Ammon's horn (tissue), 1 donor: ENCODE data around the gene ZNF77.
"Not testable (repeated sequence)": the region's sequence is repeated elsewhere in the genome, so short reads cannot be mapped to it uniquely, and the experiment has no call there.

Experiments used
- DNase-seq: peaks from one replicate; pipeline ENCODE4 v3.0.0-alpha.2; 2016; ENCODE audit warnings: low spot score

The ZNF77 gene

DNA sequence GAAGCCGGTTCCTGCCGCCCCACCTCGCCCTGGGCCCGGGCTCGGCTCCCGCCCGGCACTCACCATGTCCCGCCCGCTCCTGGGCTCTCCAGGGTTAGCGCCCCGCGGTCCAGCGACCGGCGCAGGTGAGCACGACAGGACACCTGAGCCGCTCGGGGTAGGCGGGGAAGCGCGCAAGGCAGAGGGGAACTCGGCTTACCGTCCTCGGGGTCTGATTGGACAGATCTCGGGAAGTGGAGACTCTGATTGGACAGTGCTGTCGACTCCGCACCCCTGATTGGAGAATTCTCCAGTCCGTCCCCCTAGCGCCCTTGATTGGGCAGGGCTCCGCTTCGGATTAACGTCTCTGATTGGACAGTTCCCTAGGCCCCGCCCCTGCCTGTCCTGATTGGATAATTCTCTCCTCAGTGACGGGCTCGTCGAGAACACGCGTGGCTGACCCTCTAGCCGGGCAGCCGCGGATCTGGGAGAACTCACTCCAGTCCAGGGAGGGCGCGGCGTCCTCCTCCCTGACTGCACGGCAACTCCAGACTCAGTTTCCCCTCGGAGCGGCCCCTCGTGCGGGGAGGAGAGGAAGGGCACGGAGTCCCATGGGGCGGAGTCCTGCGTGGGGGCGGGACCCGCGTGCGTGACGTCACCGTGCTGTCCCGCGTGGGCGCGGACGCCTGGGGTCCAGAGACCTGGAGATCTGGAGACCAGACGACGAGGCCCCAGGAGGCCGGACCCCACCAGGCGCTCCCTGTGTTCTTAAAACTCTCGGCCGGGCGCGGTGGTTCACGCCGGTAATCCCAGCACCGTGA is at the start of gene ZNF77:
Gene ZNF77, minus strand, starts transcription at position 197 of the 800 bp plus-strand sequence. Its CDS starts 131 bp downstream, at position 66.
- peak; percentile 99 for DNase-seq

DNA sequence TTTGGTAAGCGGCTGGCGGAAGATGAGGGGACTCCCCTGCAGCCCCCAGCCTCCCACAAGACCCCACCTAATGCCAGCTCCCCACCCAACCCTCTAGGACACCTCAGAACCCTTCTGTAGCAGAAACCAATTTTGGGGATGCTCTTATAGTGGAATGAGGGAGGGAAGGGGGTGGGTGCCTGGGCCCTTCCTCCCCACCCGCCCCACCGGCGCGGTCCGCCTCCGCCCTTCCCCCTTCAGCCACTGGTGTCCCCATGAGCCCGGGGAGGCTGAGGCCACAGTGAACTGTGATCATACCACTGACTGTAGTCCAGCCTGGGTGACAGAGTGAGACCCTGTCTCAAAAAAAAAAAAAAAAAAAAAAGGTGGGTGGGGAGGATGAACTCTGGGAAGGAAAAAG is 48.8 kb upstream of the ZNF77 start:
- DNase-seq = no peak

DNA sequence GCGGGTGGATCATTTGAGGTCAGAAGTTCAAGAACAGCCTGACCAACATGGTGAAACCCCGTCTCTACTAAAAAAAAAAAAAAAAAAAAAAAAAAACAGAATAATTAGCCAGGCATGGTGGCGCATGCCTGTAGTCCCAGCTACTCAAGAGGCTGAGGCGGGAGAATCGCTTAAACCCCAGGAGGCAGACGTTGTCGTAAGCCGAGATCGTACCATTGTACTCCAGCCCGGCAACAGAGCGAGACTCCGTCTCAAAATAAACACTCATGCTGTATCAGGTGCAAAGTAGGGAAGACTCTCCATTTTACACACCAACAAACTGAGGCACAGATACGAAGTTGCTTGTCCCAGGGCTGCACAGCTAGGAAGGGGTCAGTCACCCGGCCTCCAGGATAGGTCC is 48.2 kb upstream of the ZNF77 start:
- DNase-seq = no peak

DNA sequence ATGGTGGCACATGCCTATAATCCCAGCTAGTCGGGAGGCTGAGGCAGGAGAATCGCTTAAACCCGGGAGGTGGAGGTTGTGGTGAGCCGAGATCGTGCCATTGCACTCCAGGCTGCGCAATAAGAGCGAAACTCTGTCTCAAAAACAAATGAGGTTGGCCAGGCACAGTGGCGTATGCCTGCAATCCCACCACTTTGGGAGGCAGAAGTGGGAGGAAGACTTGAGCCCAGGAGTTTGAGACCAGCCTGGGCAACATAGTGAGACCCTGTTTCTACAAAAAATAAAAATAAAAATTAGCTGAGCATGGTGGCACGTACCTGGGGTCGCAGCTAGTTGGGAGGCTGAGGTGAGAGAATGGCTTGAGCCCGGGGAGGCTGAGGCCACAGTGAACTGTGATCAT is 47.6 kb upstream of the ZNF77 start:
- DNase-seq = not testable (repeated sequence)

DNA sequence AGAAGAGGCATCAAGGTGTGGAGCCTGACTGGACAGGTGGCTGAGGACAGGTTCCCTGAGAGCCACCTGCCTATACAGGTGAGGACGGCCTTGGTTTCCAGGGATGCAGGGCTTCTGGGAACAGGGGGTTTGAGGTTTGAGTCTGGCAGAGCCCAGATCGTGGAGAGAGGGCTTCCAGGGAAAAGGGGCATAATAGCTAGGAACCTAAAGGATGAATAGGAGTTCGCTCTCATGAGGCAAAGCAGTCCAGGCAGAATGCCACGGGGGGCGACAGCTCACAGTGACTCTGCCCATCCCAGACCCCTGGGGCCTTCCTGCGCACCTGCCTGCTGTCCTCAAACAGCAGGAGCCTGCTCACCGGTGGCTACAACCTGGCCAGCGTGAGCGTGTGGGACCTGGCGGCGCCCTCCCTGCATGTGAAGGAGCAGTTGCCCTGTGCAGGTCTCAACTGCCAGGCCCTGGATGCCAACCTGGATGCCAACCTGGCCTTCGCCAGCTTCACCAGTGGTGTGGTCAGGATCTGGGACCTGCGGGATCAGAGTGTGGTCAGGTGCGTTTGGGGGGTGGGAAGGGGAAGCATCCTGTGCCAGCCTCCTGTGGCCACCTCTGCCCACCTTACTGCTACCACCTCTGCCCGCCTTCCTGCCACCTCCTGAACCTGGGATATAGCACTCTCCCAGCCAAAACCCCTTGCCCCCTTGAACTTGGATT is 44.6 kb upstream of the ZNF77 start:
- no peak for DNase-seq

DNA sequence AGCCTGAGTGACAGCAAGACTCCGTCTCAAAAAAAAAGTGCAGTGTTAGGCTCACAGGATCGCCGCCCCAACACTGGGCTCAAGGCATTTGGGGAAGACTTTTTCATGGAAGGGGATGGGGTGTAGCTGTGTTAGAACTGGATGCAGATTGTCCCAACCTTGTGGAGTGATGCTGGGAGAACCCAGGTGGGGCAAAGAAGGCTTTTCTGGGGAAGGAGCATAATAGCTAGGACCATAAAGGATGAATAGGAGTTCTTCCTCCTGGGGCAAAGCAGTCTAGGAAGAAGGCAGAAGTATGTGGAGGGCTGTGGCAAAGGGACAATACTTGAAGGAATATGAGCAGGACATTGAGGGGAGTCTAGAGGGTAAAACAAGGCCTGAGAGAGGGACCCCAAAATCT is 43.8 kb upstream of the ZNF77 start:
- no peak for DNase-seq

DNA sequence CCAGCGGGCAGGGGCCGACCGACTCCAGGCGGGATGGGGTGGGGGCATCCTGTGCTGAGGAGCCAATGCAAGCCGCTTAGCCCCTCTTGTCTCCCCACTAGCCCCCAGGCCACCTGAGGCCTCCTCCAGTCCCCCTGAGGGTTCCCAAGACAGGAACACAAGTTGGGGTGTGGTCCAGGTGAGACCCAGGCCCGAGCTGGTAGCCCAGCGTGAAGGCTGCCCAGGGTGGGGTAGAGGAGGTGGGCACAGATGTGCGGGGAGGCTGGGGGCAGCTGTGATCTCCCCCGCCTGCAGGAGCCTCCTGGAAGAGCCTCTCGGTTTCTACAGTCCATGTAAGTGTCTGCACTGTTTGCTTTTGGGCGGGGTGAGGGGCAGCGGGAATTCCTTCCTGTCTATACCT is 43.0 kb upstream of the ZNF77 start:
- DNase-seq = no peak

DNA sequence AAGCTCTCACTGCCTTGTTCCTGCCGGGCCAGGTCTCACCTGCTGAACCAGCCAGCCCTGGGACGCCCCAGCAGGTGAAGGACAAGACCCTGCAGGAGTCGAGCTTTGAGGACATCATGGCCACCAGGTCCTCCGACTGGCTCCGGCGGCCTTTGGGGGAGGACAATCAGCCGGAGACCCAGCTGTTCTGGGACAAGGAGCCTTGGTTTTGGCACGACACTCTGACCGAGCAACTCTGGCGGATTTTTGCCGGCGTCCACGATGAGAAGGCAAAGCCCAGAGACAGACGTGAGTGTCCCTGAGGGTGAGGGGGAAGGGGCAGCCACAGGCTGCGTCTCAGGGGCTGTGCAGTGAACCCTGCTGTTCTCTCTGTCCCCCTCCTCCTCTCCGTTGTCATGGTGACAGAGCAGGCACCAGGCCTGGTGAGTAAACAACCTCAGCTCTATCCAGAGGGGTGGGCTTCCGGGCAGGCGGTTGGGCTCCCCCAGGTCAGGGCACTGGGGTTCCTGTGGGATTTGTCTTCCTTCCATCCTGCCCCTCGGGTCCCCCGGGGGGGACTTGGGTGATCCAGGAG is 42.3 kb upstream of the ZNF77 start:
- DNase-seq = no peak

DNA sequence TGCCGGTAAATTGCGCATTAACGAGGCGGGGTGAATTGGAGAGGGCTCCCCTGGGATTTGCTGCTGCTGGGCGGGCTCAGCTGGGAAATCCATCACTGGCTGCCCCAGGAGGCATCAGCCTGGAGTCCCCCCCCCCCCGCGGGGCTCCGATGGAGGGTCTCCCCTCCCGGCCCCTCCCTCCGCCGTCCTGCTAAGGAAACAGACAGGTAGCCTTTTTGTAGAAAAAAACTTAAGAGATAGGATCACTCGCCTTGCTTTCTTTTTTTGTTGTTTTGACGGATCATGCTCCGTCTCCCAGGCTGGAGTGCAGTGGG is 39.4 kb upstream of the ZNF77 start:
- no peak for DNase-seq

DNA sequence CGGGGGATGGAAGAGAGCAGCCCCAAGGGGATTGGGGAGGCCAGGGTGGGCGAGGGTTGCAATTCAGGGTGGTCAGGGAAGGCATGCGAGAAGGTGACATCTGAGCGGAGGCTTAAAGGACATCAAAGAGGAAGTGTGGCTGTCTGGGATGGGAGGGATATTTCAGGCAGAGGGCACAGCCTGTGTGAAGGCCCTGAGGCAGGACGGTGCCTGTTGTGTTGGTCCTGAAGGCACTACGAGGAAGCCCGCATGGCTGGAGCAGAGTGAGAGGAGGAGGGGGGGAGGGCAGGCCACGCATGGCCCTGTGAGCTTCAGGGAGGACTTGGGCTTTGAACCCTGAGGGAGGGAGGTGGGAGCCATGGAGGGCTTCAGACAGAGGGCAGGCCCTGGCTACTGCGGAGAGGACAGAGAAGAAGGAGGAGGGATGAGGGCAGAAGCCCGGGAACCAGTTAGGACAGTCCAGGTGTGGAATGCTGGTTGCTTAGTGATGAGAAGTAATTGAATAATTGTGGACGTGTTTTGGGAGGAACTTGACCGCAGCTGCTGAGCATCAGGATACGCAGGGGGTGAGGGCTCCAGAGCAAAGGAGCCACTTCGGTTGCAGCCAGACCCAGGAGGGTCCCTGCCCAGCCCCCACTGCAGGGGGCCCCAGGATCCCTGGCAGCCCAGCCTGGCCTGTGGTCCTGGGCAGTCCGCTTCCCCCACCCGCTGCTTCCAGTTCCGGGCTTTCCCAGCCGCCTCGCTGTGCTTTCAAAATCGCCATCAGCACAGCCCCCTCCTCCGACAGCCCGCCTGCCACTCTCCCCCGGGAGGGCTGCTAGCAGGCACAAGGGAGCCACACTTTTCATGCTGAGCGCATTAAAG is 38.8 kb upstream of the ZNF77 start:
- DNase-seq = no peak

DNA sequence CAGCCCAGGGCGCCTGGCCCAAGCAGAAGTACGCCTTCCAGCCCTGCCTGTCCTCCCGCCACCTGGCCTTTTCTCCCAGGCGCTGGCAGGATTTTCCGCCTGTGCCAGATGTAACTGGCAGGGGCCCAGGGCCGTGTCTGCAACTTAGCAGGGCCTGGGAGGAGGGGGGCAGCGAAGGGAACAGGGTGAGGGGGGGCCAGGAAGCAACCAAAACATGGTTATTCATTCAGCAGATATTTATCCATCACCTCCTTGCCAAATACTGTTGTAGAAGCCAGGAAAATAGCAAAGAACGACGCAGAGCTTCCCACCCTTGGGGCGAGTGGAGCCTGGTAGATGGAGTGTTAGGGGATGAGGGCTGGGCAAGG is 38.2 kb upstream of the ZNF77 start:
- DNase-seq = peak; percentile 61

DNA sequence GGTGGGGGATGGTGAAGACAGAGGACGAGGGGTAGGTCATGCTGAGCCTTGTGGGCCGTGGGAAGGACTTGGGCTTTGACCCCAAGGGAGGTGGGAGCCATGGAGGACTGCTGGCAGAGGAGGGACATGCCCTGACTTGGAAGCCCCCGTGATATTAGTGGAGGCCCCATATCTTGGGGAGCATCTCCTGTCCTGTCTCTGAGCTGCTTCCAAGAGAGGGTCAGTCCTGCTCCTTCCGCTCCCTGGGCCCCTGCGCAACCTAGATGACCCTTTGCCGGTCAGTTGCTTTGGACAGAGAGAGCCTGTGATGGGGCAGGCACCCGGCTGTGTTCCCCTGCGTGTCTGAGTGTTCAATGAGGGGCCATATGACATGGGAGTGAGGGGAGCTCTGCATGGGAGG is 37.8 kb upstream of the ZNF77 start:
- DNase-seq = no peak

DNA sequence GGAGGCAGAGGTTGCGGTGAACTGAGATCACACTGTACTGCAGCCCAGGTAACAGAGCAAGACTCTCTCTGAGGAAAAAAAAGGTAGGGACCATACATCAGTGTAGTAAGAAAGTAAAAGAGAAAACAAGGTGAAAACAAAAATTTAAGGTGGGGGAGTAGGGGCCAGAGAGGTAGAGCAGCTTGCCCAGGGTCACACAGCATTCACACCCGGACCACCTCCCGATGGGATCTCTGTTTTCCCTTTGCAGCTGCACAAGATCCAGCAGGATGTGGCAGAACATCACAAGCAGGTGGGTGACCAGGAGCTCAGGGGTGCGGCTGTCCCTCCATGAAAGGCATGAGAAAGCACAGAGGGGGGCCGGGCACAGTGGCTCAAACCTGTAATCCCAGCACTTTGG is 37.1 kb upstream of the ZNF77 start:
- no peak for DNase-seq

DNA sequence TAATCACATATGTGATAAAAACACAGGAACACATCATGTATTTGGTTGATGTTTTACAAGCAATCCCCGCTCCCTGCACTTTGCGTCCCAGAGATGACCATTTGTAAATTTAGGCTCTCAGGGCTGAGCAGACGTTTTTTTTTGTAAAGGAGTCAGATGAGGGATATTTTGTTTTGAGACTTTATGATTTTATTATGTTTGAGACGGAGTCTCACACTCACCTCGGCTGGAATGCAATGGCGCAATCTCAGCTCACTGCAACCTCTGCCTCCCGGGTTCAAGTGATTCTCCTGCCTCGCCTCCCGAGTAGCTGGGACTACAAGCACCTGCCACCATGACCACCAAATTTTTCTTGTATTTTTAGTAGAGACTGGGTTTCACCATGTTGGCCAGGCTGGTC is 34.0 kb upstream of the ZNF77 start:
- DNase-seq = no peak

DNA sequence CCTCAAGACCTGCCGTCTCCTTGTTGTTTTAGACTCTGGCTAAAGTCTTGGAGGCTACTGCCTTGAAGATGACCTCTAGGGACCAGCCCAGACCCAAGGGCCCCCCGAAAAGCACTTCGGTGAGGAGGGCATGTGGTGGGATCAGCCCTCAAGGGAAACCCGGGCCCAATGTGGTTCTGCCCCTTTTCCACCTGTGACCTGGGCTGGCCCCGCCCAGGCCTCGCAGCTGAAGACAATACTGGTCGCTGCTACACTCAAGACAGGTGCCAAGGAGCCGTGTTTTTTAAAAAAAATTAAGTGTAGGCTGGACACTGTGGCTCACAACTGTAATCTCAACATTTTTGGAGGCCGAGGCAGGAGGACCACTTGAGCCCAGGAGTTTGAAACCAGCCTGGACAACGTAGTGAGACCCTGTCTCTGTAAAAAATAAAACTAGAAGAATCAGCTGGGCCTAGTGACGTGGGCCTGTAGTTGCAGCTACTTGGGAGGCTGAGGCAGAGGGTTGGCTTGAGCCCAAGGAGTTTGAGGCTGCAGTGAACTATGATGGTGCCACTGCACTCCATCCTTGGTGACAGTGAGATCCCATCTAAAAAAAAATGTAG is 33.5 kb upstream of the ZNF77 start:
- no peak for DNase-seq

DNA sequence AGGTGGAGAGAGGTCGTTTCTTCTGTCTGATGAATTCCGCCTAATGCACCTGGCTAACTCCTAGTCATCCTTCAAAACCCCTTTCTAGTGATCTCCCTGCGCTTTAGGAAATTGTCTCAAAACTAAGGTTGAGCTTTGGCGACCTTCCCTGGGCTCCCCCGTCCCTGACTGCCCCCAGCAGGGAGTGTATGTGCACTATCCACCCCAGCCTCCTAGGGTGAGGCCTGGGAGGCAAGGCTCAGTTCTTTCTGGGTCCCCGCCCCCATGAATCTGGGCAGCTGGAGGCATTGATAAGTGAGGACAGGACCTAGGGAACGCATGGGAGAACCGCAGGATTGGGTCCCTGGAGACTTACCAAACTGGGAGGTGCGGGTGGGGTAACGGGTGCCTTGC is 33.0 kb upstream of the ZNF77 start:
- no peak for DNase-seq

DNA sequence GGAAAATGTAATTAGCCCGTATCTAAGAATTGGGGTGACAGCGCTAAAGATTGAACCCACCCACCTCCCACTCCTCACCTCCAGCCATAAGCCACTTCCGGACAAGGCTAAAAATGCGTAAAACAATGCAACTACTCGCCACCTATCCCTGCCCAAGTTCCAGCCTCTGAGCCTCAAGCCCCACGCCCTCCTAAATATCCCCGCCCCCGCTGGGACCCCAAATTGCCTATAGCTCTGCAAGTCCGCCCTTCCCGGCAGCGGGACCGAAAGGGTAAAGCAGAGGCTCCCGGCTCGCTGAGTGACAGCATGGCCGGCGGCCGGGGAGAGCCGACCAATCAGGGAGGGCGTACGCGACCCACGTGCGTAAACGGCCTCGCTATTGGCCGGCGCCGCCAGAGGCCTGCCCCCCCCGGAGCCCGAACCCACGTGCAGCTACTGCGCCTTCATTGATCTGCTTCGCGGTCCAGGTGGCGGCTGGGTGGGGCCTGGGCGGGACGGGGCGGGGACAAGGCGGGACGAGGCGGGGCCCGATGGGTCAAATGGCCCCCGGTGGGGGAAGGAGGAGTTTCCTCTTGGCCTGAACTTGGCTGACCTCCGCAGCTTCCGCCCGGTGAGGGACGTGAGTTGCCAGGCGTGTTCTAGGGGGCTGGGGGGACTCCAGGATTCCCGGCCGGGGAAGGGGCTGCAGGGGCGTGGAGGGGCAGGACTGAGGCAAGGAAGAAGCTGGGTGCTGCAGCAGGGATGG is 32.4 kb upstream of the ZNF77 start, which contains the start of gene TLE6:
Gene TLE6, plus strand, starts transcription at position 564 of the 745 bp plus-strand sequence. CDS start 670 bp downstream, outside the sequence.
- peak; percentile 95 for DNase-seq

DNA sequence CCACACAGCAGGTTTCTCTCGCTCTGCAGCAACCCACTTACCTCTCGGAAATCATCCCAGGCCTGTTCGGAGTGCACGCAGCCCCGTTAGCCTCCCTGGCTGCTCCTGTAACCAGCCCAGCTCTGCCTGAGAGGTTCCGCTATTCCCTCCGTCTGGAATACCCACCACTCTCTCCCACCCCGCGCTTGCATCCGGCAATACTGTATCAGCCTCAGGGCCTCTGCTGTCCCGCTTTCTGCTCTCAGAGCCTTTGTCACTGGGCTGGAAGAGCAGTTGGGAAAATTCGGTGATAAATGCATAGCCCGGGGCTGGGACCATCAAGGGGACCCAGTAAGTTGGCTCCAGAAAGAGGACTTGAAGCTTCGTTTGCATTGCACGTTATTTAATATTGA is 31.8 kb upstream of the ZNF77 start:
- no peak for DNase-seq

DNA sequence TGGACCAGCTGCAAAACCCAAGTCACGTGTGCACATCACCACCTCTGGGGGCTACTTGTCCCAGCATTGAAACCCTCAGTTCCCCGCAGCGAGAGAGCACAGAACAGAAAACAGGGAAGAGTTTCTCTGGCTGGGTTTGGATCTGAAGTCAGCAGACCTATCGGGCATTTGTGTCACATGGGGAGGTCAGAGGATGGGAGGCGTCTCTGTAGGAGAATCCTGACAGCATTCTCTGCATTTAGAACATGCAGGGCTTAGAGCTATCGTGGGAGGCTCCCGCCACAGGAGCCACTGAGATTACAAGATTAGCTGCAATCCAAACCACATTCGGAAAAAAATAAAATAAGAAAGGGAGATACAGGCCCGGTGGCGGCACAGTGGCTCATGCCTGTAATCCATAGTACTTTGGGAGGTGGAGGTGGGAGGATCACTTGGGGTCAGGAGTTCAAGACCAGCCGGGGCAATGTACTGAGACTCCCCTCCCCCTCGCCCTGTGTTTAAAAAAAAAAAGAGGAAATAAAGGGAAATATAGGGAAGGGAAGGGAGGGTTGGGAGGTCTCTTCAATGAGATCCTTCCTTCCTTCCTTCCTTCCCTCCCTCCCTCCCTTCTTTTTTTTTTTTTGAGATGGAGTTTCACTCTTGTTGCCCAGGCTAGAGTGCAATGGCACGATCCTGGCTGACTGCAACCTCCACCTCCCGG is 29.7 kb upstream of the ZNF77 start:
- no peak for DNase-seq

DNA sequence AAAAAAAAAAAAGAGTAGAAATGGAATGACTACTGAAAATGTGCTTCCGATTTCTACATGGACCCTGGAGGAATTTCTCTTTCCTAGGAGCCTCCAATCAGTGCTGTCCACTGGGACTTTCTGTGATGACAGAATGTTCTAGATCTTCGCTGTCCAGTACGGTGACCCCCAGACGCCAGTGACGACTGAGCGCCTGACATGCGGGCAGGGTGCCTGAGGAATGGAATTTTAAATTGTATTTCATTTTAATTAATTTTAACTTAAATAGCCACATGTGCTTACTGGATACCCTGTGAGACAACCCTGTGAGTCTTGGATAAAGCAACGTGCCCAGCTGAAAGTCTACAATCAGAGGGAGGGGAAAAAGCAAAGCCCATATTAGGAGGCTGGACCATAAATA is 28.5 kb upstream of the ZNF77 start:
- no peak for DNase-seq
